ENCODE measurements around the gene POLR3E.

Gene POLR3E

DNA sequence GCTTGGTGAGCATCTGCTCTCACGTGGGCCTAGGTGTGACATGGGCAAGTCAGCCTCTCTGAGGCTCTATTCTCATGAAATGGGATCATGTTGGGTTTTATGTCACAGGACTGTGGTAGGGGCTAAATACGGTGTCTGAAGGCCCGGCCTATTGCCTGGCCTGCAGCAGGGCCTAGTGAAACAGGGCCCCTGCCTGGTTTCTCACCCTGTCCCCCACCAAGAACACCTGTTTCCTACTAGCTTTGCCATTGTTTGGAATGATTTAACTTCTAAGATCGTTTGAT lies 29.1 kb downstream of the POLR3E start:
- no peak for DNase-seq (ENCODE audit: low read depth)
- TF ChIP-seq, protein P1, sequence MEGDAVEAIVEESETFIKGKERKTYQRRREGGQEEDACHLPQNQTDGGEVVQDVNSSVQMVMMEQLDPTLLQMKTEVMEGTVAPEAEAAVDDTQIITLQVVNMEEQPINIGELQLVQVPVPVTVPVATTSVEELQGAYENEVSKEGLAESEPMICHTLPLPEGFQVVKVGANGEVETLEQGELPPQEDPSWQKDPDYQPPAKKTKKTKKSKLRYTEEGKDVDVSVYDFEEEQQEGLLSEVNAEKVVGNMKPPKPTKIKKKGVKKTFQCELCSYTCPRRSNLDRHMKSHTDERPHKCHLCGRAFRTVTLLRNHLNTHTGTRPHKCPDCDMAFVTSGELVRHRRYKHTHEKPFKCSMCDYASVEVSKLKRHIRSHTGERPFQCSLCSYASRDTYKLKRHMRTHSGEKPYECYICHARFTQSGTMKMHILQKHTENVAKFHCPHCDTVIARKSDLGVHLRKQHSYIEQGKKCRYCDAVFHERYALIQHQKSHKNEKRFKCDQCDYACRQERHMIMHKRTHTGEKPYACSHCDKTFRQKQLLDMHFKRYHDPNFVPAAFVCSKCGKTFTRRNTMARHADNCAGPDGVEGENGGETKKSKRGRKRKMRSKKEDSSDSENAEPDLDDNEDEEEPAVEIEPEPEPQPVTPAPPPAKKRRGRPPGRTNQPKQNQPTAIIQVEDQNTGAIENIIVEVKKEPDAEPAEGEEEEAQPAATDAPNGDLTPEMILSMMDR (IDR thresholded peaks at IDR 0.05; ENCODE audit: low read depth, low read length, missing control alignments), result no peak

DNA sequence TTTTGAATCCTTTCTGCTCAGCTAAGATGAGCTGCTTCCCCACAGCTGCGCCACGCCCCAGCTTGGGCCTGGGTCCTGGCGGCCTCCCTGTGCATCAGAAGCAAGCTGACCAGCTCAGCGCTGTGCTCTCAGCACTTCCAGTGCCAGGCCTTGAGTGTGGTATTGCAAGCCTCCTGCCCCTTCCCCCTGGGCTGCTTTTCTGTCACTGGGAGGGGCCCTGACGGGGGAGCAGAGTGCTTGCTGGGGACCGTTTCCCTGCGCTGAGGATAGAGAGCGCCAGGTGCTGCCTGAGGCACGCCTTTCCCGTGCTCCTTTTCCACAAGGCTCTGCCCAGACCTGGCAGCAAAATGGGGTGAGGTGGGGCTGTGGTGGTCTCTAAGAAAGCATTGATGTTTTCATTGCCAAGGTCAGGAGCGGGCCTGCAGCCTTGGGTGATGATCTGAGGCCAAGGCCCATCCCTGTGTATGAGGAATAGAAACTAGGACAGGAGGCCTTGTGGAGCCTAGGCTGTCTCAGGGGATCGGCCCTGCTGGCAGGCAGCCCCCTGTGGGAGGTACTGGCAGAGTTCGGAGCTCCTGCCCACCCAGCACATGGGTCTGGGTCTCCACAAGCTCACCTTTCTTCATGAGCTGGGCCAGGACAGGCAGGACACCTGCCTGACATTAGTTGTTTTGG lies 29.7 kb downstream of the POLR3E start:
- DNase-seq (ENCODE audit: low read depth), result no peak
- TF ChIP-seq, protein P1 (IDR thresholded peaks at IDR 0.05; ENCODE audit: low read depth, low read length, missing control alignments), result no peak
- no peak overlapping the region for H3K4me3 ChIP-seq (ENCODE audit: low read depth, low read length)

More for the DNA sequence above, 29.1 kb downstream of the POLR3E start:
- no peak overlapping the region for H3K4me3 ChIP-seq (ENCODE audit: low read depth, low read length)

DNA sequence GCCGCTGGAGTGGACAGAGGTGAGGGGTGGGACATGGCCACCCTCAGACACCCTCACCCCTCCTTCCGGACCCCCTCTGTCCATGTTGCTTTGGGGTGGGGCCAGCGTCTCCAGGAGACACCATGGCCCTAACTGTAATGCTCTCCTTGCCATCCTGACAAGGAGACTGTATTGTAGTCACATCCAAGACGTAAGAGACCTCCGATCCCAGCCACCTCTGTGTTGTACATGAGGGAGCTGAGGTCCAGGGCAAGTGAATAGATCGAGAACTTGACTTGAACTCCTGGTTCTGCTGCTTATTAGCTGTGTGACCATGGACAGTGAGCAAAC lies 30.2 kb downstream of the POLR3E start:
- no peak overlapping the region for H3K4me3 ChIP-seq (ENCODE audit: low read depth, low read length)
- no peak for DNase-seq (ENCODE audit: low read depth)
- TF ChIP-seq, protein P1 (IDR thresholded peaks at IDR 0.05; ENCODE audit: low read depth, low read length, missing control alignments), result no peak

GRCh38 chr16:22328081-22328725 lies 31.0 kb downstream of the POLR3E start:
- H3K4me3 ChIP-seq (ENCODE audit: low read depth, low read length), result no peak overlapping the region
- TF ChIP-seq, protein P1 (IDR thresholded peaks at IDR 0.05; ENCODE audit: low read depth, low read length, missing control alignments), result no peak
- DNase-seq (ENCODE audit: low read depth), result no peak

DNA sequence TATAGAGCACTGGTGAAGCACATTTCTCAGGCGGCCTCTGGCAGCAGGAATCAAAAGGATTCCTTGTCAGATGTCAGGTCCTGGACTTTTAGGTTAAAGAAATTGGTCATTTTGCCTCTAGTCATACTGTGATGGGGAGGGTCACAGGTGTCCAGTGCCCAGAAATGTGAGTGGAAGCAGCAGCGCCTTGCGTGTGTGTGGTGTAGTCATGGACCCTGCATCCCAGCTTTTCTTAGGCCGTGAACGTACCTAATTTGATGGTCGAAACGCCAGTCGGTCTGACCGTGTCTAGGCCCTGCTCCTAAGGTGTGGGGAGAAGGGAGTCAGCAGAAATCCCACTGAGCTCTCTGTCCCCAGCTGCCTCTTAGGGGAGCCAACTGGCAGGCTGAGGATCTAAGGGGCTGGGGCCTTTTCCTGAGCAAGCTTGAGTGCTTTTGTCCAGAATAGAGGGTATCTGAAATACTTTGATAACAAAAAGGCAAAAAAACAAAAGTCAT lies 32.0 kb downstream of the POLR3E start:
- TF ChIP-seq, protein P1 (IDR thresholded peaks at IDR 0.05; ENCODE audit: low read depth, low read length, missing control alignments), result no peak
- no peak for DNase-seq (ENCODE audit: low read depth)
- no peak overlapping the region for H3K4me3 ChIP-seq (ENCODE audit: low read depth, low read length)

DNA sequence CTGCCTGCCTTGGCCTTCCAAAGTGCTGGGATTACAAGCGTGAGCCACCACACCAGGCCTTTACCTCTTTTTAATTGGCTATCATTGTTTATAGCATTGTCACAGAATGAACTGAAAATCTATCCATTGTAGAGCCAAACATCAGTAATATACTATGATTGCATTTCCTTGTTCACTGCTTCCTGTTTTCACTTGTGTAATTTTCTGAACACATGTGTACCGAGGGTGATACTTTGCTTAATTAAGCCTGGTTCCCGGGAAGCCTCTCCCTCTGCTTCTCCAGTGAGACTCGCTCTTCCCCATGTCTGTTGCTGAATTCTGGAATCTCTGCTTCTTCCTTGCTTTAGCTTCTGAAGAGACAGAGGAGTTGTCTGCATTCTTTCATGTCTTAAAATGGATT lies 33.1 kb downstream of the POLR3E start:
- TF ChIP-seq, protein P1 (IDR thresholded peaks at IDR 0.05; ENCODE audit: low read depth, low read length, missing control alignments), result no peak
- no peak overlapping the region for H3K4me3 ChIP-seq (ENCODE audit: low read depth, low read length)
- DNase-seq (ENCODE audit: low read depth), result no peak
